ENCODE data around the gene HK1. TPM values are rescaled to one million over a fixed set of nuclear protein-coding genes. Genes with fewer than 3 reads are reported as not detected.
"Not testable (repeated sequence)": the region's sequence is repeated elsewhere in the genome, so short reads cannot be mapped to it uniquely, and the experiment has no call there.

HK1 gene
- total RNA-seq, 2 experiments from 2014 or later: 13.1 to 31.5 TPM

- Histone ChIP-seq H4K20me1 (ENCODE audit: insufficient read depth, low read length) (no peaks in the 10 kb centered on the region), H3K4me2 (ENCODE audit: low read length) (no peak overlapping the region), H3K4me1 (ENCODE audit: insufficient read depth, low read length, poor library complexity, severe bottlenecking) (no peaks in the 10 kb centered on the region), H3K79me2 (ENCODE audit: insufficient read depth, low read depth, low read length) (no peaks in the 10 kb centered on the region), H3K36me3 (ENCODE audit: insufficient read depth, low read length) (no peaks in the 10 kb centered on the region), H2AFZ (ENCODE audit: low read length) (no peak overlapping the region), H3K27ac (ENCODE audit: low read depth, low read length, poor library complexity, severe bottlenecking) (no peak overlapping the region), H3K4me3 (ENCODE audit: low read depth, low read length, poor library complexity, severe bottlenecking) (no peak overlapping the region), H3K9me2 (ENCODE audit: insufficient read depth, low read length) (no peaks in the 10 kb centered on the region), H3K9me3 (ENCODE audit: low read length) (no peaks in the 10 kb centered on the region)
- CTCF ChIA-PET (ENCODE audit: unreplicated experiment): no interaction called here
- POLR2A ChIA-PET: no interaction called here
- DNase-seq (ENCODE audit: low spot score): no peak
- no peak for TF ChIP-seq EZH2phosphoT487 (IDR thresholded peaks at IDR 0.05; ENCODE audit: borderline replicate concordance, low read depth, low read length)
- TF ChIP-seq, protein P1, sequence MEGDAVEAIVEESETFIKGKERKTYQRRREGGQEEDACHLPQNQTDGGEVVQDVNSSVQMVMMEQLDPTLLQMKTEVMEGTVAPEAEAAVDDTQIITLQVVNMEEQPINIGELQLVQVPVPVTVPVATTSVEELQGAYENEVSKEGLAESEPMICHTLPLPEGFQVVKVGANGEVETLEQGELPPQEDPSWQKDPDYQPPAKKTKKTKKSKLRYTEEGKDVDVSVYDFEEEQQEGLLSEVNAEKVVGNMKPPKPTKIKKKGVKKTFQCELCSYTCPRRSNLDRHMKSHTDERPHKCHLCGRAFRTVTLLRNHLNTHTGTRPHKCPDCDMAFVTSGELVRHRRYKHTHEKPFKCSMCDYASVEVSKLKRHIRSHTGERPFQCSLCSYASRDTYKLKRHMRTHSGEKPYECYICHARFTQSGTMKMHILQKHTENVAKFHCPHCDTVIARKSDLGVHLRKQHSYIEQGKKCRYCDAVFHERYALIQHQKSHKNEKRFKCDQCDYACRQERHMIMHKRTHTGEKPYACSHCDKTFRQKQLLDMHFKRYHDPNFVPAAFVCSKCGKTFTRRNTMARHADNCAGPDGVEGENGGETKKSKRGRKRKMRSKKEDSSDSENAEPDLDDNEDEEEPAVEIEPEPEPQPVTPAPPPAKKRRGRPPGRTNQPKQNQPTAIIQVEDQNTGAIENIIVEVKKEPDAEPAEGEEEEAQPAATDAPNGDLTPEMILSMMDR (conservative IDR thresholded peaks at IDR 0.05; ENCODE audit: low read length): no peak
- intact Hi-C loops (cut with micrococcal nuclease; ENCODE audit: unreplicated experiment): no loop called here
- BruUV-seq (replicated peaks): no TSS peak
Observed at GRCh38 chr10:69248117-69248730, 30.1 kb upstream of the HK1 start.

GRCh38 chr10:69250041-69250440, 28.3 kb upstream of the HK1 start:
- no peak for TF ChIP-seq EZH2phosphoT487 (IDR thresholded peaks at IDR 0.05; ENCODE audit: borderline replicate concordance, low read depth, low read length)
- TF ChIP-seq, protein P1 (conservative IDR thresholded peaks at IDR 0.05; ENCODE audit: low read length): no peak

GRCh38 chr10:69251417-69251816, 26.9 kb upstream of the HK1 start:
- DNase-seq (ENCODE audit: low spot score); H4K20me1 ChIP-seq (ENCODE audit: insufficient read depth, low read length); CTCF ChIA-PET (ENCODE audit: unreplicated experiment); H2AFZ ChIP-seq (ENCODE audit: low read length); H3K36me3 ChIP-seq (ENCODE audit: insufficient read depth, low read length); BruUV-seq (replicated peaks); H3K4me2 ChIP-seq (ENCODE audit: low read length); intact Hi-C loops (cut with micrococcal nuclease; ENCODE audit: unreplicated experiment); H3K4me3 ChIP-seq (ENCODE audit: low read depth, low read length, poor library complexity, severe bottlenecking); H3K27ac ChIP-seq (ENCODE audit: low read depth, low read length, poor library complexity, severe bottlenecking); H3K9me2 ChIP-seq (ENCODE audit: insufficient read depth, low read length); H3K79me2 ChIP-seq (ENCODE audit: insufficient read depth, low read depth, low read length); H3K9me3 ChIP-seq (ENCODE audit: low read length); H3K4me1 ChIP-seq (ENCODE audit: insufficient read depth, low read length, poor library complexity, severe bottlenecking): not testable (repeated sequence)
- POLR2A ChIA-PET: interaction anchor here (0.7 kb wide), 1 partner anchor 55 kb away, joined by 4 read pairs; no protein-coding TSS in a partner anchor

More at GRCh38 chr10:69250041-69250440, 28.3 kb upstream of the HK1 start:
- no peak overlapping the region for H3K27ac ChIP-seq (ENCODE audit: low read depth, low read length, poor library complexity, severe bottlenecking)
- no peaks in the 10 kb centered on the region for H3K4me1 ChIP-seq (ENCODE audit: insufficient read depth, low read length, poor library complexity, severe bottlenecking)
- no peak for DNase-seq (ENCODE audit: low spot score)
- H4K20me1 ChIP-seq (ENCODE audit: insufficient read depth, low read length): no peaks in the 10 kb centered on the region
- H3K4me3 ChIP-seq (ENCODE audit: low read depth, low read length, poor library complexity, severe bottlenecking): no peak overlapping the region
- ChIA-PET POLR2A (no interaction called here), CTCF (ENCODE audit: unreplicated experiment) (no interaction called here)
- H3K36me3 ChIP-seq (ENCODE audit: insufficient read depth, low read length): no peaks in the 10 kb centered on the region
- H2AFZ ChIP-seq (ENCODE audit: low read length): no peak overlapping the region
- H3K9me2 ChIP-seq (ENCODE audit: insufficient read depth, low read length): no peaks in the 10 kb centered on the region
- BruUV-seq (replicated peaks): no TSS peak
- intact Hi-C loops (cut with micrococcal nuclease; ENCODE audit: unreplicated experiment): no loop called here
- no peaks in the 10 kb centered on the region for H3K9me3 ChIP-seq (ENCODE audit: low read length)
- no peaks in the 10 kb centered on the region for H3K79me2 ChIP-seq (ENCODE audit: insufficient read depth, low read depth, low read length)
- no peak overlapping the region for H3K4me2 ChIP-seq (ENCODE audit: low read length)
